Measurements from ENCODE around the gene ESR2.
"Not testable (repeated sequence)": the region's sequence is repeated elsewhere in the genome, so short reads cannot be mapped to it uniquely, and the experiment has no call there.

Gene ESR2

GRCh38 chr14:64221391-64222003 is 72.7 kb downstream of the ESR2 start:
- no peak for DNase-seq (ENCODE audit: low read depth in 2 of 2)

- no peak for DNase-seq (ENCODE audit: low read depth in 2 of 2)
These were observed 73.7 kb downstream of the ESR2 start for GRCh38 chr14:64220466-64220865.

- no peak for DNase-seq (ENCODE audit: low read depth in 2 of 2)
These were observed 74.1 kb downstream of the ESR2 start for GRCh38 chr14:64220056-64220455.

GRCh38 chr14:64218344-64219240 is 75.6 kb downstream of the ESR2 start:
- DNase-seq (ENCODE audit: low read depth in 2 of 2) = no peak

- DNase-seq (ENCODE audit: low read depth in 2 of 2) = no peak
These were observed 76.3 kb downstream of the ESR2 start for GRCh38 chr14:64217834-64218233.

- no peak for DNase-seq (ENCODE audit: low read depth in 2 of 2)
These were observed 76.9 kb downstream of the ESR2 start for GRCh38 chr14:64217308-64217707.

- DNase-seq (ENCODE audit: low read depth in 2 of 2) = no peak
These were observed 78.2 kb downstream of the ESR2 start for GRCh38 chr14:64215978-64216377.

- no peak for DNase-seq (ENCODE audit: low read depth in 2 of 2)
These were observed 78.9 kb downstream of the ESR2 start for GRCh38 chr14:64215274-64215673.

GRCh38 chr14:64213853-64214570 is 80.2 kb downstream of the ESR2 start:
- no peak for DNase-seq (ENCODE audit: low read depth in 2 of 2)

- no peak for DNase-seq (ENCODE audit: low read depth in 2 of 2)
These were observed 81.1 kb downstream of the ESR2 start for GRCh38 chr14:64213086-64213485.

- no peak for DNase-seq (ENCODE audit: low read depth in 2 of 2)
These were observed 81.5 kb downstream of the ESR2 start for GRCh38 chr14:64212666-64213065.

- DNase-seq (ENCODE audit: low read depth in 2 of 2) = not testable (repeated sequence)
These were observed 83.3 kb downstream of the ESR2 start for GRCh38 chr14:64210912-64211311.

GRCh38 chr14:64210216-64210615 is 84.0 kb downstream of the ESR2 start:
- no peak for DNase-seq (ENCODE audit: low read depth in 2 of 2)

GRCh38 chr14:64209444-64210131 is 84.6 kb downstream of the ESR2 start:
- DNase-seq (ENCODE audit: low read depth in 2 of 2) = no peak

- DNase-seq (ENCODE audit: low read depth in 2 of 2) = no peak
These were observed 85.2 kb downstream of the ESR2 start for GRCh38 chr14:64208981-64209380.

- no peak for DNase-seq (ENCODE audit: low read depth in 2 of 2)
These were observed 85.9 kb downstream of the ESR2 start for GRCh38 chr14:64208261-64208660.

- no peak for DNase-seq (ENCODE audit: low read depth in 2 of 2)
These were observed 90.7 kb downstream of the ESR2 start for GRCh38 chr14:64203366-64204006.

- no peak for DNase-seq (ENCODE audit: low read depth in 2 of 2)
These were observed 91.5 kb downstream of the ESR2 start for GRCh38 chr14:64202716-64203115.

- DNase-seq (ENCODE audit: low read depth in 2 of 2) = no peak
These were observed 92.1 kb downstream of the ESR2 start for GRCh38 chr14:64201921-64202545.

GRCh38 chr14:64201296-64201695 is 92.9 kb downstream of the ESR2 start:
- DNase-seq (ENCODE audit: low read depth in 2 of 2) = no peak

- DNase-seq (ENCODE audit: low read depth in 2 of 2) = no peak
These were observed 94.0 kb downstream of the ESR2 start for GRCh38 chr14:64200170-64200569.
